K562 (cell line): ENCODE data around the gene KCTD6. TPM values are rescaled to one million over a fixed set of nuclear protein-coding genes. Genes with fewer than 3 reads are reported as not detected.

Source experiments
- ATAC-seq: fragments of 200-7000 bp; cut with Tn5 transposase; 3 replicates; pipeline ENCODE4 v1.9.1; 2020; ENCODE audit warnings: moderate library complexity
- BruUV-seq: library from RNA; stranded (reverse); fragments of 400-500 nt; replicated peaks from 2 replicates; lab custom pipeline; 2021; lab: Mats Ljungman, UMichigan
- CTCF ChIA-PET: fragments of 300-600 bp; formaldehyde crosslinking; extraction: SDS; loops from one replicate; lab custom pipeline; 2021; ENCODE audit warnings: low intra/inter-chr PET ratio; lab: Yijun Ruan, JAX
- POLR2A ChIA-PET: fragments of 300-600, 350-650 bp; sonication (Branson Sonifier 250); formaldehyde crosslinking; extraction: SDS; loops from one replicate; lab custom pipeline; 2021; ENCODE audit warnings: antibody characterized with exemption, inconsistent platforms; lab: Yijun Ruan, JAX
- DNase-seq, 4 experiments: peaks; one replicate each; pipeline versions ENCODE4 v3.0.0 to v3.0.0-alpha.2; 2011 to 2018; ENCODE audit warnings: low spot score in 3 of 4, mixed read lengths in 3 of 4; ENCODE audit errors: extremely low read depth in 1 of 4
- FAIRE-seq: peaks from 2 replicates; lab custom pipeline; 2011; peaks lifted over from hg19 to GRCh38; lab: Jason Lieb, UNC
- H2AFZ ChIP-seq: 2 replicates; pipeline ENCODE4 v1.6.0; 2011; ENCODE audit warnings: low read depth, low read length, control low read depth, inconsistent platforms
- H3K27ac ChIP-seq: fragments of 200-600 bp; 3 replicates; pipeline ENCODE4 v1.8.0; 2011; ENCODE audit warnings: low read depth, mild to moderate bottlenecking, control low read depth, inconsistent platforms, low read length, moderate library complexity, mixed read lengths; ENCODE audit errors: extremely low read depth
- H3K27me3 ChIP-seq, 2 experiments: fragments of 300-600 bp in 1 of 2; 2 replicates in 1 of 2; 3 replicates in 1 of 2; pipeline versions ENCODE4 v1.6.0 to v1.8.0; 2011; ENCODE audit warnings: inconsistent platforms in 2 of 2, low read length in 2 of 2, mild to moderate bottlenecking in 1 of 2, mixed read lengths in 1 of 2, moderate library complexity in 1 of 2; ENCODE audit not compliant: control insufficient read depth in 2 of 2, insufficient read depth in 2 of 2
- H3K36me3 ChIP-seq: fragments of 300-600 bp; 3 replicates; pipeline ENCODE4 v1.8.0; 2011; ENCODE audit warnings: mild to moderate bottlenecking, low read length, inconsistent platforms; ENCODE audit not compliant: control insufficient read depth, insufficient read depth
- H3K4me1 ChIP-seq, 2 experiments: fragments of 200-600 bp in 1 of 2; replicated peaks in 1 of 2; 2 replicates in 1 of 2; 3 replicates in 1 of 2; pipeline versions ENCODE4 v1.5.1 to v1.8.0; 2011; ENCODE audit warnings: inconsistent platforms in 2 of 2, low read length in 2 of 2, mild to moderate bottlenecking in 1 of 2, mixed read lengths in 1 of 2, moderate library complexity in 1 of 2; ENCODE audit not compliant: control insufficient read depth in 2 of 2, insufficient read depth in 2 of 2
- H3K4me2 ChIP-seq: 2 replicates; pipeline ENCODE4 v1.6.1; 2011; ENCODE audit warnings: low read length, control low read depth, inconsistent platforms, mixed read lengths; ENCODE audit not compliant: insufficient read depth
- H3K4me3 ChIP-seq: fragments of 200-600 bp; sonication (generic), shearing (Covaris generic); 2 replicates; pipeline ENCODE4 v1.5.1; 2016; ENCODE audit warnings: control low read depth, inconsistent platforms
- H3K79me2 ChIP-seq: fragments of 200-600 bp; 3 replicates; pipeline ENCODE4 v1.8.0; 2011; ENCODE audit warnings: low read length, inconsistent platforms; ENCODE audit not compliant: control insufficient read depth, insufficient read depth
- H3K9ac ChIP-seq, 2 experiments: 2 replicates each; pipeline versions ENCODE4 v1.6.0 to v1.6.1; 2011; ENCODE audit warnings: low read depth in 2 of 2, low read length in 2 of 2, control low read depth in 1 of 2, inconsistent platforms in 1 of 2, mild to moderate bottlenecking in 1 of 2, mixed read lengths in 1 of 2; ENCODE audit not compliant: insufficient read depth in 1 of 2
- H3K9me1 ChIP-seq: one replicate; pipeline ENCODE4 v1.6.0; 2011; ENCODE audit warnings: inconsistent platforms, mild to moderate bottlenecking, low read length, moderate library complexity; ENCODE audit not compliant: control insufficient read depth, insufficient read depth
- H3K9me3 ChIP-seq: replicated peaks from 2 replicates; pipeline ENCODE4 v1.5.1; 2011; ENCODE audit warnings: low read depth, low read length, inconsistent platforms; ENCODE audit not compliant: control insufficient read depth, insufficient read depth
- H4K20me1 ChIP-seq: replicated peaks from 2 replicates; pipeline ENCODE4 v1.6.1; 2011; ENCODE audit warnings: low read length, inconsistent platforms, mixed read lengths; ENCODE audit not compliant: control insufficient read depth, insufficient read depth
- BDP1 ChIP-seq: IDR thresholded peaks from 3 replicates; pipeline ENCODE4 v1.6.1; 2011; ENCODE audit not compliant: insufficient read length, insufficient read depth
- EP400 ChIP-seq: fragments of 450-650 bp; IDR thresholded peaks from 2 replicates; pipeline ENCODE4 v1.6.1; 2017; ENCODE audit warnings: antibody characterized with exemption, mild to moderate bottlenecking, moderate library complexity
- ETS2 ChIP-seq: IDR thresholded peaks from 2 replicates; pipeline ENCODE4 v1.6.1; 2016; ENCODE audit warnings: borderline replicate concordance, missing genetic modification characterization, mild to moderate bottlenecking, moderate library complexity, missing compliant biosample characterization; ENCODE audit not compliant: poor library complexity, severe bottlenecking
- FOXA1 ChIP-seq: fragments of 450-650 bp; IDR thresholded peaks from 2 replicates; pipeline ENCODE4 v1.6.1; 2016; ENCODE audit warnings: mild to moderate bottlenecking, borderline replicate concordance
- HDAC6 ChIP-seq: IDR thresholded peaks from 2 replicates; pipeline ENCODE4 v1.6.1; 2012; ENCODE audit warnings: low read depth, mild to moderate bottlenecking, control low read depth, inconsistent platforms, low read length, moderate library complexity
- NCOA2 ChIP-seq, 2 experiments: fragments of 450-650 bp; IDR thresholded peaks; 2 replicates each; pipeline ENCODE4 v1.6.1; 2018; ENCODE audit warnings: mild to moderate bottlenecking in 2 of 2, moderate library complexity in 1 of 2; ENCODE audit not compliant: partially characterized antibody in 2 of 2
- TSHZ1 ChIP-seq: fragments of 250-450 bp; sonication (Bioruptor Pico); IDR thresholded peaks from 2 replicates; pipeline ENCODE4 v1.4.0; 2020; ENCODE audit warnings: mild to moderate bottlenecking, moderate library complexity
- WGBS: fragments of 100-300 bp; shearing (Covaris generic); methylation state at CpG from one replicate; pipeline ENCODE4 v1.1.6; 2016; ENCODE audit warnings: low coverage, mixed read lengths; ENCODE audit not compliant: insufficient coverage; ENCODE audit errors: missing lambda C conversion rate; 5-methylcytosine and 5-hydroxymethylcytosine counted together
- in situ Hi-C: fragments of 300-500 bp; cut with MboI; formaldehyde crosslinking; loops from 4 replicates; pipeline ENCODE4 v1.15.0; 2018; ENCODE audit warnings: inconsistent platforms, mixed read lengths
- intact Hi-C: fragments of 100-400 bp; cut with micrococcal nuclease; formaldehyde crosslinking; loops from 2 replicates; pipeline ENCODE4 v1.14.2; 2022
- polyA plus RNA-seq, 8 experiments: library from polyadenylated mRNA; depleted of rRNA in 4 of 8; stranded (reverse) in 5 of 8; unstranded in 3 of 8; fragments of >200 nt; fragmentation: Nextera tagmentation in 2 of 8; fragmentation: Illumina TruSeq in 1 of 8; extraction: Ambion mirVana in 2 of 8; extraction: Trizol in 1 of 8; gene quantifications; 2 replicates each; pipeline versions ENCODE4 v1.2.1 to v1.2.3, GENCODE V29; 2011 to 2014; ENCODE audit warnings: inconsistent platforms in 1 of 8, missing spikeins in 1 of 8
- total RNA-seq, 7 experiments: library from RNA; depleted of rRNA in 6 of 7; stranded (reverse); fragments of >200 nt in 6 of 7; fragmentation: Illumina TruSeq in 2 of 7; extraction: Trizol in 2 of 7; gene quantifications; 2 replicates each; pipeline versions ENCODE4 v1.2.1 to v1.2.3, GENCODE V29; 2011 to 2021; ENCODE audit warnings: low replicate concordance in 1 of 7
- TF ChIP-seq, protein P1 (sequence below): sonication (generic); formaldehyde crosslinking; IDR thresholded peaks from 2 replicates; pipeline ENCODE4 v1.8.1; 2023; ENCODE audit warnings: mild to moderate bottlenecking, missing genetic modification reagents
- TF ChIP-seq, protein P2 (sequence below): fragments of 250-450 bp; sonication (Bioruptor Pico); IDR thresholded peaks from 2 replicates; pipeline ENCODE4 v1.4.0; 2020

KCTD6 gene
- total and polyA plus RNA-seq, 9 of the 15 experiments (the other 6 are each of a cell fraction or from before 2014, with no cell fraction given), result 2.1 to 5.9 (median 4.5) TPM

DNA sequence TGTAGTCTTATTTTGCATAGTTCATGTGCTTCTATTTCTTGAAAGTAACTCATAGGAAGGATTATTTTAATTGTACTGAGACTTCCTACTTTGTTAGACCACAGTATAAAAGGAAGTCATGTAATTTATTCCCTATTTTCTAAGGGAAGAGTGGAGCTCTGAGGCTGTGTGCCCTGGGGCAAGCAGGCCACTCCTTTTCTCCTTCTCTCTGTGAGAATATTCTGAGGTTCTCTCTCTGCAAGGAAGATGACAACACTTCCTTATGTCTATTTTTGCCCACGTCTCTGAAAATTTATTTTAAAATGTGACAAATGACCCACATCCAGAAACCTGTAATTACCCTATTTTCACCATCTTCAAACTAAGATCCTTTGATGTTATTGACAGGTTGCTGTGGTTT lies 11.0 kb downstream of the KCTD6 start:
- H3K4me1 ChIP-seq, result no peaks in the 10 kb centered on the region
- in situ Hi-C loops (no loop called here), intact Hi-C loops (no loop called here)
- 18% methylated on average over 1 of the region's 1 CpG for WGBS
- no peaks in the 10 kb centered on the region for H3K27me3 ChIP-seq
- no peak overlapping the region for H3K9ac ChIP-seq
- DNase-seq, result no peak
- no peak overlapping the region for H3K4me3 ChIP-seq
- no peaks in the 10 kb centered on the region for H4K20me1 ChIP-seq
- no peaks in the 10 kb centered on the region for H3K79me2 ChIP-seq
- BruUV-seq, result no TSS peak
- H3K4me2 ChIP-seq, result no peak overlapping the region
- H3K36me3 ChIP-seq, result peaks cover 3% of the 10 kb centered on the region; the same call in 1 of the 3 replicates
- no peak for ATAC-seq
- H3K9me3 ChIP-seq, result no peaks in the 10 kb centered on the region
- ChIA-PET CTCF (no interaction called here), POLR2A (no interaction called here)
- no peak for FAIRE-seq
- H3K9me1 ChIP-seq, result no peaks in the 10 kb centered on the region
- no peak overlapping the region for H2AFZ ChIP-seq
- no peak overlapping the region for H3K27ac ChIP-seq
- TF ChIP-seq, protein P1, sequence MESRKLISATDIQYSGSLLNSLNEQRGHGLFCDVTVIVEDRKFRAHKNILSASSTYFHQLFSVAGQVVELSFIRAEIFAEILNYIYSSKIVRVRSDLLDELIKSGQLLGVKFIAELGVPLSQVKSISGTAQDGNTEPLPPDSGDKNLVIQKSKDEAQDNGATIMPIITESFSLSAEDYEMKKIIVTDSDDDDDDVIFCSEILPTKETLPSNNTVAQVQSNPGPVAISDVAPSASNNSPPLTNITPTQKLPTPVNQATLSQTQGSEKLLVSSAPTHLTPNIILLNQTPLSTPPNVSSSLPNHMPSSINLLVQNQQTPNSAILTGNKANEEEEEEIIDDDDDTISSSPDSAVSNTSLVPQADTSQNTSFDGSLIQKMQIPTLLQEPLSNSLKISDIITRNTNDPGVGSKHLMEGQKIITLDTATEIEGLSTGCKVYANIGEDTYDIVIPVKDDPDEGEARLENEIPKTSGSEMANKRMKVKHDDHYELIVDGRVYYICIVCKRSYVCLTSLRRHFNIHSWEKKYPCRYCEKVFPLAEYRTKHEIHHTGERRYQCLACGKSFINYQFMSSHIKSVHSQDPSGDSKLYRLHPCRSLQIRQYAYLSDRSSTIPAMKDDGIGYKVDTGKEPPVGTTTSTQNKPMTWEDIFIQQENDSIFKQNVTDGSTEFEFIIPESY (CRISPR knock-in tag), result no peak
- TF ChIP-seq, protein P2, sequence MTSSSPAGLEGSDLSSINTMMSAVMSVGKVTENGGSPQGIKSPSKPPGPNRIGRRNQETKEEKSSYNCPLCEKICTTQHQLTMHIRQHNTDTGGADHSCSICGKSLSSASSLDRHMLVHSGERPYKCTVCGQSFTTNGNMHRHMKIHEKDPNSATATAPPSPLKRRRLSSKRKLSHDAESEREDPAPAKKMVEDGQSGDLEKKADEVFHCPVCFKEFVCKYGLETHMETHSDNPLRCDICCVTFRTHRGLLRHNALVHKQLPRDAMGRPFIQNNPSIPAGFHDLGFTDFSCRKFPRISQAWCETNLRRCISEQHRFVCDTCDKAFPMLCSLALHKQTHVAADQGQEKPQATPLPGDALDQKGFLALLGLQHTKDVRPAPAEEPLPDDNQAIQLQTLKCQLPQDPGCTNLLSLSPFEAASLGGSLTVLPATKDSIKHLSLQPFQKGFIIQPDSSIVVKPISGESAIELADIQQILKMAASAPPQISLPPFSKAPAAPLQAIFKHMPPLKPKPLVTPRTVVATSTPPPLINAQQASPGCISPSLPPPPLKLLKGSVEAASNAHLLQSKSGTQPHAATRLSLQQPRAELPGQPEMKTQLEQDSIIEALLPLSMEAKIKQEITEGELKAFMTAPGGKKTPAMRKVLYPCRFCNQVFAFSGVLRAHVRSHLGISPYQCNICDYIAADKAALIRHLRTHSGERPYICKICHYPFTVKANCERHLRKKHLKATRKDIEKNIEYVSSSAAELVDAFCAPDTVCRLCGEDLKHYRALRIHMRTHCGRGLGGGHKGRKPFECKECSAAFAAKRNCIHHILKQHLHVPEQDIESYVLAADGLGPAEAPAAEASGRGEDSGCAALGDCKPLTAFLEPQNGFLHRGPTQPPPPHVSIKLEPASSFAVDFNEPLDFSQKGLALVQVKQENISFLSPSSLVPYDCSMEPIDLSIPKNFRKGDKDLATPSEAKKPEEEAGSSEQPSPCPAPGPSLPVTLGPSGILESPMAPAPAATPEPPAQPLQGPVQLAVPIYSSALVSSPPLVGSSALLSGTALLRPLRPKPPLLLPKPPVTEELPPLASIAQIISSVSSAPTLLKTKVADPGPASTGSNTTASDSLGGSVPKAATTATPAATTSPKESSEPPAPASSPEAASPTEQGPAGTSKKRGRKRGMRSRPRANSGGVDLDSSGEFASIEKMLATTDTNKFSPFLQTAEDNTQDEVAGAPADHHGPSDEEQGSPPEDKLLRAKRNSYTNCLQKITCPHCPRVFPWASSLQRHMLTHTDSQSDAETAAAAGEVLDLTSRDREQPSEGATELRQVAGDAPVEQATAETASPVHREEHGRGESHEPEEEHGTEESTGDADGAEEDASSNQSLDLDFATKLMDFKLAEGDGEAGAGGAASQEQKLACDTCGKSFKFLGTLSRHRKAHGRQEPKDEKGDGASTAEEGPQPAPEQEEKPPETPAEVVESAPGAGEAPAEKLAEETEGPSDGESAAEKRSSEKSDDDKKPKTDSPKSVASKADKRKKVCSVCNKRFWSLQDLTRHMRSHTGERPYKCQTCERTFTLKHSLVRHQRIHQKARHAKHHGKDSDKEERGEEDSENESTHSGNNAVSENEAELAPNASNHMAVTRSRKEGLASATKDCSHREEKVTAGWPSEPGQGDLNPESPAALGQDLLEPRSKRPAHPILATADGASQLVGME, result no peak
- no peak for TF ChIP-seq HDAC6
- no peak for TF ChIP-seq TSHZ1 (CRISPR knock-in tag)
- no peak for TF ChIP-seq NCOA2 (IDR thresholded peaks at IDR 0.05; ENCODE audit: partially characterized antibody in 2 of 2)
- no peak for TF ChIP-seq EP400
- no peak for TF ChIP-seq FOXA1
- TF ChIP-seq ETS2 (tag), result no peak
- no peak for TF ChIP-seq BDP1
